ENCODE data around the gene UCK2. TPM values are rescaled to one million over a fixed set of nuclear protein-coding genes. Genes with fewer than 3 reads are reported as not detected.

The UCK2 gene
- total and polyA plus RNA-seq, 2 of the 8 experiments (the other 6 are each of a cell fraction or from before 2014, with no cell fraction given), result 103 to 109 TPM

- no peaks in the 10 kb centered on the region for H3K27me3 ChIP-seq (replicated peaks in 1 of 4; ENCODE audit: control insufficient read depth in 3 of 4, extremely low read depth in 1 of 4, insufficient read depth in 3 of 4, low read length in 3 of 4)
- no peak for FAIRE-seq
- POLR2A ChIA-PET (ENCODE audit: partially characterized antibody), result interaction anchor here (1.6 kb wide), 1 partner anchor 46 kb away, joined by 4 read pairs; no protein-coding TSS in a partner anchor
Observed at GRCh38 chr1:165875171-165875570, 47.8 kb downstream of the UCK2 start.

More at GRCh38 chr1:165875171-165875570, 47.8 kb downstream of the UCK2 start:
- no peak overlapping the region for H2BK20ac ChIP-seq (ENCODE audit: low read length)
- no peak overlapping the region for H4K5ac ChIP-seq (ENCODE audit: insufficient read length, low read depth, low read length)
- no peak overlapping the region for H2BK120ac ChIP-seq (replicated peaks; ENCODE audit: low read depth, low read length)
- H3K23me2 ChIP-seq (ENCODE audit: low read depth, low read length), result no peaks in the 10 kb centered on the region
- H2BK12ac ChIP-seq (ENCODE audit: low read depth, low read length), result no peak overlapping the region
- WGBS, 2 experiments (ENCODE audit: extremely low coverage in 1 of 2, insufficient coverage in 1 of 2, insufficient read length in 1 of 2, insufficient replicate concordance in 2 of 2, low coverage in 1 of 2, low lambda C conversion rate in 2 of 2, missing lambda C conversion rate in 1 of 2), result 85% methylated on average over 3 of the region's 3 CpGs; no CpG with 5 or more reads in 1 of the 2 experiments
- H3K23ac ChIP-seq (ENCODE audit: insufficient read length), result no peak overlapping the region
- no peak overlapping the region for H4K91ac ChIP-seq (replicated peaks; ENCODE audit: insufficient read length, low read length)
- H2BK15ac ChIP-seq (ENCODE audit: low read length), result no peak overlapping the region
- TF ChIP-seq POU5F1 (IDR thresholded peaks at IDR 0.05; ENCODE audit: low read depth, low read length) (no peak), EP300 (IDR thresholded peaks at IDR 0.05; ENCODE audit: borderline replicate concordance in 1 of 2, low read depth in 2 of 2, low read length in 2 of 2) (no peak), SIX5 (IDR thresholded peaks at IDR 0.05; ENCODE audit: low read depth, low read length) (no peak), SUZ12 (IDR thresholded peaks at IDR 0.05; ENCODE audit: low read length) (no peak), EGR1 (IDR thresholded peaks at IDR 0.05; ENCODE audit: borderline replicate concordance, low read depth, low read length) (no peak), FOSL1 (IDR thresholded peaks at IDR 0.05; ENCODE audit: insufficient read depth, low read depth, low read length) (no peak), RBBP5 (IDR thresholded peaks at IDR 0.05; ENCODE audit: borderline replicate concordance, low read depth, low read length) (no peak), ATF2 (IDR thresholded peaks at IDR 0.05; ENCODE audit: low read length) (no peak), TAF7 (optimal IDR thresholded peaks at IDR 0.05; ENCODE audit: borderline replicate concordance, low read depth, low read length) (no peak)
- H3K79me2 ChIP-seq (ENCODE audit: control insufficient read depth in 1 of 2, insufficient read depth in 2 of 2, low read length in 2 of 2), result peaks cover 12 to 99% of the 10 kb centered on the region in 2 experiments
- 0 out of 2 replicates have a peak, but pooled peaks cover 3% of the 10 kb centered on the region for H3K79me1 ChIP-seq (ENCODE audit: low read depth, low read length)
- H2AK5ac ChIP-seq (ENCODE audit: low read depth, low read length), result no peak overlapping the region
- no peak overlapping the region for H3K4me3 ChIP-seq (ENCODE audit: extremely low read depth in 1 of 4, insufficient read depth in 2 of 4, low read depth in 3 of 4, low read length in 4 of 4)
- no peak overlapping the region for H2BK5ac ChIP-seq (ENCODE audit: low read depth, low read length)
- no peak overlapping the region for H3K56ac ChIP-seq (replicated peaks; ENCODE audit: insufficient read length, low read depth, low read length)
- H4K8ac ChIP-seq (ENCODE audit: extremely low read depth, insufficient read depth, low read length), result no peak overlapping the region
- H3K18ac ChIP-seq (ENCODE audit: extremely low read depth, low read length), result no peak overlapping the region
- peaks cover 0 to 25% (median 3%) of the 10 kb centered on the region in 4 experiments; a peak in 3 of 8 replicates for H3K36me3 ChIP-seq (ENCODE audit: control insufficient read depth in 2 of 4, insufficient read depth in 4 of 4, low read length in 3 of 4)
- DNase-seq (ENCODE audit: low read depth in 1 of 2, low spot score in 2 of 2), result no peak
- CTCF ChIA-PET (ENCODE audit: partially characterized antibody), result interaction anchor here (0.6 to 0.8 kb wide), 2 partner anchors 39 to 491 kb away, joined by 3 read pairs; no protein-coding TSS in a partner anchor
- no peak overlapping the region for H3K14ac ChIP-seq (ENCODE audit: insufficient read length)
- H3K9me3 ChIP-seq (ENCODE audit: insufficient read depth in 2 of 2, low read depth in 1 of 2, low read length in 1 of 2), result peaks cover 8 to 15% of the 10 kb centered on the region in 2 experiments
- no peak overlapping the region for H3K27ac ChIP-seq (ENCODE audit: low read depth, low read length)
- peaks cover 3 to 7% of the 10 kb centered on the region in 2 experiments for H4K20me1 ChIP-seq (replicated peaks in 1 of 2; ENCODE audit: control insufficient read depth in 1 of 2, insufficient read depth in 2 of 2, low read length in 2 of 2)
- no peak overlapping the region for H3K4ac ChIP-seq (replicated peaks; ENCODE audit: insufficient read length, low read depth, low read length)
- peaks cover 0 to 8% (median 2%) of the 10 kb centered on the region in 4 experiments; a peak in 1 of 7 replicates for H3K4me1 ChIP-seq (replicated peaks in 1 of 4; ENCODE audit: control insufficient read depth in 3 of 4, insufficient read depth in 4 of 4, low read length in 3 of 4)
- H3K9ac ChIP-seq (replicated peaks in 1 of 4; ENCODE audit: extremely low read depth in 1 of 4, low read depth in 3 of 4, low read length in 3 of 4), result no peak overlapping the region
- no peak overlapping the region for H2AFZ ChIP-seq (ENCODE audit: low read length)
- no peak overlapping the region for H3K4me2 ChIP-seq (ENCODE audit: insufficient read depth in 1 of 2, low read depth in 2 of 2, low read length in 2 of 2)

Data from H1 (cell line).